CD8-positive, alpha-beta memory T cell (primary cell): ENCODE data around the gene TMEM132D. TPM values are rescaled to one million over a fixed set of nuclear protein-coding genes. Genes with fewer than 3 reads are reported as not detected.

Experiments
- CTCF ChIA-PET: fragments of 350-600 bp; sonication (Branson Sonifier 250); formaldehyde crosslinking; loops from one replicate; lab custom pipeline; 2021; ENCODE audit warnings: antibody characterized with exemption; lab: Charles Lee
- POLR2A ChIA-PET: fragments of 350-600 bp; sonication (Branson Sonifier 250); formaldehyde crosslinking; loops from one replicate; lab custom pipeline; 2021; ENCODE audit warnings: antibody characterized with exemption; lab: Charles Lee
- DNase-seq, 5 donors: peaks; one replicate each; pipeline versions ENCODE4 v3.0.0 to v3.0.0-alpha.2; 2020 to 2022; ENCODE audit warnings: mixed read lengths in 1 of 5
- H3K27ac ChIP-seq: one replicate; pipeline ENCODE4 v1.7.0; 2013; ENCODE audit warnings: low read depth, mild to moderate bottlenecking, low read length, moderate library complexity
- H3K27me3 ChIP-seq: 2 replicates; pipeline ENCODE4 v1.7.0; 2013; ENCODE audit warnings: low read length, mild to moderate bottlenecking; ENCODE audit not compliant: insufficient read depth, poor library complexity, severe bottlenecking
- H3K36me3 ChIP-seq: 2 replicates; pipeline ENCODE4 v1.7.0; 2013; ENCODE audit warnings: mild to moderate bottlenecking, low read length, moderate library complexity; ENCODE audit not compliant: insufficient read depth
- H3K4me1 ChIP-seq: 2 replicates; pipeline ENCODE4 v1.7.0; 2013; ENCODE audit warnings: mild to moderate bottlenecking, low read length, moderate library complexity; ENCODE audit not compliant: insufficient read depth
- H3K4me3 ChIP-seq: 2 replicates; pipeline ENCODE4 v1.7.0; 2013; ENCODE audit warnings: mild to moderate bottlenecking, low read length
- H3K9me3 ChIP-seq: 2 replicates; pipeline ENCODE4 v1.7.0; 2013; ENCODE audit warnings: mild to moderate bottlenecking, low read length
- H3K27ac Mint-ChIP-seq, 8 donors: one replicate each; pipeline ENCODE4 v1.8.0; 2020 to 2021; ENCODE audit warnings: mixed read lengths in 8 of 8, mild to moderate bottlenecking in 6 of 8, inconsistent platforms in 3 of 8, moderate library complexity in 3 of 8
- H3K27me3 Mint-ChIP-seq, 2 donors: one replicate each; pipeline ENCODE4 v1.8.0; 2020 to 2021; ENCODE audit warnings: mixed read lengths in 2 of 2, mild to moderate bottlenecking in 1 of 2, moderate library complexity in 1 of 2
- H3K36me3 Mint-ChIP-seq, 3 donors: one replicate each; pipeline ENCODE4 v1.8.0; 2020 to 2021; ENCODE audit warnings: mixed read lengths in 3 of 3, inconsistent platforms in 1 of 3, mild to moderate bottlenecking in 1 of 3
- H3K4me1 Mint-ChIP-seq, 3 donors: one replicate each; pipeline ENCODE4 v1.8.0; 2020 to 2021; ENCODE audit warnings: mixed read lengths in 3 of 3, inconsistent platforms in 1 of 3, mild to moderate bottlenecking in 1 of 3
- H3K4me3 Mint-ChIP-seq, 7 donors: one replicate each; pipeline ENCODE4 v1.8.0; 2020 to 2021; ENCODE audit warnings: mixed read lengths in 7 of 7, mild to moderate bottlenecking in 6 of 7, moderate library complexity in 4 of 7, inconsistent platforms in 2 of 7
- H3K9me3 Mint-ChIP-seq, 5 donors: one replicate each; pipeline ENCODE4 v1.8.0; 2020 to 2022; ENCODE audit warnings: mixed read lengths in 5 of 5, mild to moderate bottlenecking in 3 of 5, moderate library complexity in 2 of 5, inconsistent platforms in 1 of 5
- polyA plus RNA-seq: library from polyadenylated mRNA; unstranded; fragments of 300-500 nt; fragmentation: Illumina TruSeq; gene quantifications from one replicate; pipeline ENCODE4 v1.2.3, GENCODE V29; 2021
- total RNA-seq, 2 experiments: library from RNA; stranded (reverse); gene quantifications; one replicate each; pipeline ENCODE4 v1.2.3, GENCODE V29; 2021

TMEM132D gene
- total and polyA plus RNA-seq, 3 experiments from 2014 or later = not detected

DNA sequence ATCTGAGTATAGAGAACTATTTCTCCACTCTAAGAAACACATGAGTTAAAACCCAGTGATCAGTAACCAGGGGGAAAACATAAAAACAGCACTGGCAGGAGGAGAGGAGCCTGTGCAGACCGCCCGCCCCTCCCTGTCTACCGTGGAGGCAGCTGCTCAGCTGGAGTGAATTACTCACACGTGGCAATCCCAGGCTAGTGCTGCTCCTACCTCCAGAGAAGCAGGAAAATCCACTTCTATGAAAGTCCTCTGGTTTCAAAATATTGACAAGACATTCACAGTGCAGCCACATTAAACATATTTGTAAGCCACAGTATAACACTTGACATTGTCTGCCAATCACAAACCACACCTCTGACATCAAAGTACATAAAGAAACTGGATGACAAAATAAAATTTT lies 16.7 kb downstream of the TMEM132D start:
- H3K4me1 Mint-ChIP-seq = no peaks in the 10 kb centered on the region
- Histone ChIP-seq H3K4me1 (no peaks in the 10 kb centered on the region), H3K27me3 (no peaks in the 10 kb centered on the region), H3K36me3 (no peaks in the 10 kb centered on the region), H3K4me3 (no peak overlapping the region), H3K27ac (no peak overlapping the region), H3K9me3 (no peaks in the 10 kb centered on the region)
- DNase-seq = no peak
- no peaks in the 10 kb centered on the region for H3K9me3 Mint-ChIP-seq
- H3K4me3 Mint-ChIP-seq = no peak overlapping the region
- no peak overlapping the region for H3K27ac Mint-ChIP-seq
- H3K27me3 Mint-ChIP-seq = no peaks in the 10 kb centered on the region
- POLR2A ChIA-PET = no interaction called here
- CTCF ChIA-PET = no interaction called here
- H3K36me3 Mint-ChIP-seq = no peaks in the 10 kb centered on the region

DNA sequence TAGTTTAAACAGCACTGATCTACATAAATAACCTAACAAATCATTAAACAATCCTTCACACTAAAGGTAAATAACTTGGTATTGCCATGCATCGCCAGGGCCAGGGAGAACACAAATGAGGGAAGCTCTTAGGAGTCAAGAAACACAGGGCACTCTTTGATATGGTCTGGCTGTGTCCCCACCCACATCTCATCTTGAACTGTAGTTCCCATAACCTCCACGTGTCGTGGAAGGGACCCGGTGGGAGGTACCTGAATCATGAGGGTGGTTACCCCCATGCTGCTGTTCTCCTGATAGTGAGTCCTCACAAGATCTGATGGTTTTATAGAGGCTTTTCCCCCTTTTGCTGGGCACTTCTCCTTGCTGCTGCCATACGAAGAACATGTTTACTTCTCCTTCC lies 17.3 kb downstream of the TMEM132D start:
- no peak overlapping the region for H3K27ac ChIP-seq
- H3K36me3 ChIP-seq = no peaks in the 10 kb centered on the region
- Mint-ChIP-seq H3K27me3 (no peaks in the 10 kb centered on the region), H3K4me3 (no peak overlapping the region), H3K9me3 (no peaks in the 10 kb centered on the region), H3K4me1 (no peaks in the 10 kb centered on the region), H3K36me3 (no peaks in the 10 kb centered on the region), H3K27ac (no peak overlapping the region)
- POLR2A ChIA-PET = no interaction called here
- no peak for DNase-seq
- H3K27me3 ChIP-seq = no peaks in the 10 kb centered on the region
- no peaks in the 10 kb centered on the region for H3K9me3 ChIP-seq
- no peaks in the 10 kb centered on the region for H3K4me1 ChIP-seq
- CTCF ChIA-PET = no interaction called here
- no peak overlapping the region for H3K4me3 ChIP-seq

DNA sequence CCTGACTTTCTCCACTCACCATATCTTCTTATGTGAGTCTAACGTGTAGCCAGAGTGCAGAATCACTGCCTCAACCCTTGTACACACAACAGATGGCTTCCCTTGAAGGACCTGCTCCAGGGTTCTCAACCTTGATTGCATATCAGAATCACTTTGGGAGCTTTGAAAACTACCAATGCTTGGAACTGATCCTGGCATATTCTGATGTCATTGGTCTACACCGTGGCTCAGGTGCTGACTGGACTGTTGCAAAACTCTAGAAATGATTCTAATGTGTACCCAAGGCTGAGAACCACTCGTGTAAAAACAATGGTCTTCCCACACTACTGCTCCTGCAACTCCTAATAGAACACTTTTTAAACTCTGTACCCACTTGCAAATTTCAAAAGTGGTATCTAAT lies 18.5 kb downstream of the TMEM132D start:
- no peak overlapping the region for H3K4me3 Mint-ChIP-seq
- Histone ChIP-seq H3K36me3 (no peaks in the 10 kb centered on the region), H3K9me3 (no peaks in the 10 kb centered on the region), H3K27ac (no peak overlapping the region), H3K27me3 (no peaks in the 10 kb centered on the region), H3K4me3 (no peak overlapping the region), H3K4me1 (no peaks in the 10 kb centered on the region)
- POLR2A ChIA-PET = no interaction called here
- DNase-seq = no peak
- H3K4me1 Mint-ChIP-seq = no peaks in the 10 kb centered on the region
- H3K27me3 Mint-ChIP-seq = no peaks in the 10 kb centered on the region
- H3K9me3 Mint-ChIP-seq = no peaks in the 10 kb centered on the region
- CTCF ChIA-PET = no interaction called here
- no peaks in the 10 kb centered on the region for H3K36me3 Mint-ChIP-seq
- no peak overlapping the region for H3K27ac Mint-ChIP-seq

DNA sequence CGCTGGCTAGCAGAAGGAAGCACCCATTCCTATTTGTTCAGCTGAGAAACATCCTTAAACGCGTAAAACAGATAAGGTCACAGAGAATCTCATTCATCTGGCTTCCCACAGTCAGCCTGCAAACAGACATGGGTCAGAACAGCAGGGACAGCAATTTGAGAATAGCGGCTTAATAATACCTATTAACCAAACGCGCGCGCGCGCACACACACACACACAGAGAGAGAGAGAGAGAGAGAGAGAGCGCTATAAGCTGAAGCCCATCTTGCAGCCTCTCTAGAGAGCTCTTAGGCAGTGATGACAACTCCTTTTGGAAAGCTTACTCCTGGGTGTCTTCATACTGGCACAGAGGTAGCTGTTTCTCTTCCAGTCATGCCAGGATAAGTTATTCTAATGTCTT lies 26.4 kb downstream of the TMEM132D start:
- Mint-ChIP-seq H3K9me3 (peaks cover 0 to 13% (median 4%) of the 10 kb centered on the region in 5 donors), H3K36me3 (no peaks in the 10 kb centered on the region), H3K4me1 (no peaks in the 10 kb centered on the region), H3K27ac (no peak overlapping the region), H3K4me3 (no peak overlapping the region), H3K27me3 (peaks cover 0 to 2% of the 10 kb centered on the region in 2 donors)
- Histone ChIP-seq H3K27me3 (no peaks in the 10 kb centered on the region), H3K4me3 (no peak overlapping the region), H3K27ac (no peak overlapping the region), H3K4me1 (no peaks in the 10 kb centered on the region), H3K36me3 (no peaks in the 10 kb centered on the region), H3K9me3 (no peaks in the 10 kb centered on the region)
- DNase-seq = no peak
- ChIA-PET POLR2A (no interaction called here), CTCF (no interaction called here)

DNA sequence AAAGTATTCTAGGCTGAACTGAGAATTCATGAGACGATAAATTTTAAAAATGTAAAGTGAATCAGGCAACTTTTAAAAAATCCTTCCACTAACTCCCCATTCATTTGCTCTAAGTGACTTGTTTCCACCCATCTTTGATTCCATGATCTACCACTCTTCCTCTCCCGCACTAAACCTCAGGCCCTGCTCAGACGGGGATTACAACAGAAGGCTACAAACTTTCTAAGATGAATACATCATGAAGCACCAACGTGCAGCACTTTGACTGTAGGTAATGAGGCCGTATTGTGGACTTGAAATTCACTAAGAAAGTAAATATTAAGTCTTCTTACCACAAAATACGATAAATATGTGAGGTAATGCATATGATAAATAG lies 30.0 kb downstream of the TMEM132D start:
- DNase-seq = no peak

DNA sequence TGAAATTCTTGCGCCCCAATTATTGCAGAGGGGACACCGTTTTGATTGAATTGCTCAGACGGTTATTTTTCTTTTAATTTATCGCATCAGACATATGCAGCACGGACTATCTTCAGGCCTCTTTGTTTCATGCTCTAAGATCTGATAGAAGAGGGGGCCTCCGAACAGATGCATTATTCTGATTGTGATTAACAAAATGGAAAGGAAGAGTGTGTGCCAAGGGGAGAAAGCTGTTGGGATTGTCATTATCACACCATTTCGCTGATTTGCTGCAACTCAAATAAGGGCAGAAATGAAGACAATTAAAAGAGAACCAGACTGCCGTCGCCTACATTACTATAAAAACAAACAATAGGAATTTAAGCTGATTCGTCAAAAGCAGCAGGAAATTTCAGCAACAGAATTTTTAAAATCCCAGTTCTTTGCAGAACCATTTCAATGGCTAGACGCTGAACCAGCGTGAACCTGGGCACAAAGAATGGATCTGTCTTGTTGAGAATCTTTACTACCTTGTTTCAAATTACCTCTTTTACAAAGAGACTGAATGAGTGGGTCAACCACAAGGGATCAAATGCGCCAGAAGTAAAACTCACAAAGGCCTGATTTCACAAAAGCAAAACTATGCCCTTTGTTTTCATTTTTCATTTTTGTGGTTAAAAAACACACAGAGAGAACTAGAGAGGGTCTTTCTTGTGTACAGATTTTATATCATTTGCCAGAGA lies 30.6 kb downstream of the TMEM132D start:
- Mint-ChIP-seq H3K36me3 (no peaks in the 10 kb centered on the region), H3K27ac (no peak overlapping the region), H3K9me3 (peaks cover 0 to 6% (median 2%) of the 10 kb centered on the region in 5 donors), H3K27me3 (no peaks in the 10 kb centered on the region), H3K4me1 (no peaks in the 10 kb centered on the region), H3K4me3 (no peak overlapping the region)
- no peaks in the 10 kb centered on the region for H3K4me1 ChIP-seq
- no peaks in the 10 kb centered on the region for H3K36me3 ChIP-seq
- DNase-seq = no peak
- no peak overlapping the region for H3K27ac ChIP-seq
- CTCF ChIA-PET = no interaction called here
- no peaks in the 10 kb centered on the region for H3K27me3 ChIP-seq
- POLR2A ChIA-PET = no interaction called here
- no peak overlapping the region for H3K4me3 ChIP-seq
- H3K9me3 ChIP-seq = no peaks in the 10 kb centered on the region

More for the DNA sequence above, 30.0 kb downstream of the TMEM132D start:
- Mint-ChIP-seq H3K27ac (no peak overlapping the region), H3K4me3 (no peak overlapping the region), H3K27me3 (no peaks in the 10 kb centered on the region), H3K4me1 (no peaks in the 10 kb centered on the region), H3K36me3 (no peaks in the 10 kb centered on the region), H3K9me3 (peaks cover 0 to 6% (median 2%) of the 10 kb centered on the region in 5 donors)
- no peaks in the 10 kb centered on the region for H3K4me1 ChIP-seq
- ChIA-PET POLR2A (no interaction called here), CTCF (no interaction called here)
- H3K4me3 ChIP-seq = no peak overlapping the region
- no peaks in the 10 kb centered on the region for H3K9me3 ChIP-seq
- no peaks in the 10 kb centered on the region for H3K27me3 ChIP-seq
- H3K27ac ChIP-seq = no peak overlapping the region
- H3K36me3 ChIP-seq = no peaks in the 10 kb centered on the region

DNA sequence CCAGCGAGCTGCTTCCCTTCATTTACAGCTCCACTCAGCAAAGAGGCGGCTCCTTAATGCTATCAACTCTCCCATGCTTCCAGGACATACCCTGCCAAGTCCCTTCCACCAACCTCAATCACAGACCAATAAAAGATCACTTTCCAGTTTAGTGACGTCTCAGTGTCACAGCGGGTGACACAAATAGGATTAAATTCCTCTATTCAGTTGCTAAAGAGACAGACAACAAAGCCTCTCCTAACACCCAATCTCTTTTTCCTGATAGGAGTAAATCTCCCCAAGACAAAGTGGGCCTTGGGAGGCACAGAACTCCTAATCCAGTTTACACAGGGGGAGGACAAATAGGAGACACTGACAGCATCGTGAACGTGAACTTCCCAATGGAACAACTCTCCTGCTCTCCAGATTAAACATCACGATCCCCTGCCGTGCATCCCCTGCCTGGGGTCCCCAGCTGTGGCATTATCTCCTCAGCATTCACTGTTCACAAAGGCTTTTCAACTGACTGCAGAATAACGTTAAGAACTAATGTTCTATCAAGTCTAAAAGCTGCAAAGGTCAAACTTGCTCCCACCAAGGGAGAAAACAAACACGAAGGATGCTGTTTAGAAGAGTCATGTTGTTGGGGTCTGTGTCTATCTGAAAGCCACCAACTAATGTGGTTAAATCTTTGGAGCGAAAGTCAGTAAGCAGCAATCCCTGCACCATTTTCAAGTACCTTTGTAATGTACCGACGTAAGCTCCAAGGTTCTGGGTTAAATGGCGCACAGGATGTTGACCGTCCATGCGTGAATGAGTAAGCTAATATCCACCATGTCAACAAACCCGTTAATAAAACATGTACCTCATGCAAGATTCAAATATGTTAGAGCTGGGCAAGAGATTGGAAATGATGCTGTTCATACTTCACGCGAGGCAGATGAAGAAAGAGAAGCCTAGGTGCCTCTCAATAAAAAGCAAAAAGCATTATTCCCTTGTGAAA lies 31.5 kb downstream of the TMEM132D start:
- DNase-seq = no peak
- no peaks in the 10 kb centered on the region for H3K4me1 ChIP-seq
- no peaks in the 10 kb centered on the region for H3K36me3 Mint-ChIP-seq
- H3K9me3 ChIP-seq = no peaks in the 10 kb centered on the region
- no peak overlapping the region for H3K27ac ChIP-seq
- POLR2A ChIA-PET = no interaction called here
- H3K27me3 ChIP-seq = no peaks in the 10 kb centered on the region
- H3K36me3 ChIP-seq = no peaks in the 10 kb centered on the region
- H3K9me3 Mint-ChIP-seq = peaks cover 2 to 5% (median 3%) of the 10 kb centered on the region in 5 donors
- H3K4me3 Mint-ChIP-seq = no peak overlapping the region
- no peaks in the 10 kb centered on the region for H3K27me3 Mint-ChIP-seq
- no peak overlapping the region for H3K27ac Mint-ChIP-seq
- no peaks in the 10 kb centered on the region for H3K4me1 Mint-ChIP-seq
- CTCF ChIA-PET = no interaction called here
- no peak overlapping the region for H3K4me3 ChIP-seq

DNA sequence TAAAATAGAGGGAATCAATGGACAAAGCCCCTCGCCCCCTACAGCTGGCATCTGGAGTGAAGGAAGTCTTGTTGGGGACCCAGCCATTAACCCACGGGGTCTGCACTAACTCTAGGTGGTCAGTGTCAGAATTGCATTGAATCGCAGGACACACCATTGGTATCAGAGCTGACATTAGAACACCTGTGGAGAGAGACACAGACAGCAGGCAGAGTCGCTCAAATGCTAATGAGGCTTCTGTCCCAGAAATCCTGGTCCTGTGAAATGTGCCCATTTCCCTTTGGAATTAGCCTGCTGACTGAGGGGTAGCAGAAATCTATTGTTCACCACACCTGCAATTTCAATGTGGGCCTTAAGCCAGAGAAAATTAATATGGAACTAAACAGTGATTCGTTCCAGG lies 33.0 kb downstream of the TMEM132D start:
- H3K9me3 ChIP-seq = no peaks in the 10 kb centered on the region
- no peaks in the 10 kb centered on the region for H3K36me3 ChIP-seq
- no peak overlapping the region for H3K27ac Mint-ChIP-seq
- no peak overlapping the region for H3K27ac ChIP-seq
- no peak for DNase-seq
- ChIA-PET POLR2A (no interaction called here), CTCF (no interaction called here)
- H3K4me3 Mint-ChIP-seq = no peak overlapping the region
- no peaks in the 10 kb centered on the region for H3K27me3 ChIP-seq
- H3K4me1 Mint-ChIP-seq = no peaks in the 10 kb centered on the region
- H3K9me3 Mint-ChIP-seq = peaks cover 0 to 3% (median 0%) of the 10 kb centered on the region in 5 donors
- H3K4me1 ChIP-seq = no peaks in the 10 kb centered on the region
- no peak overlapping the region for H3K4me3 ChIP-seq
- no peaks in the 10 kb centered on the region for H3K36me3 Mint-ChIP-seq
- H3K27me3 Mint-ChIP-seq = no peaks in the 10 kb centered on the region
